ENCODE measurements around the gene ZNF385B.

The ZNF385B gene

DNA sequence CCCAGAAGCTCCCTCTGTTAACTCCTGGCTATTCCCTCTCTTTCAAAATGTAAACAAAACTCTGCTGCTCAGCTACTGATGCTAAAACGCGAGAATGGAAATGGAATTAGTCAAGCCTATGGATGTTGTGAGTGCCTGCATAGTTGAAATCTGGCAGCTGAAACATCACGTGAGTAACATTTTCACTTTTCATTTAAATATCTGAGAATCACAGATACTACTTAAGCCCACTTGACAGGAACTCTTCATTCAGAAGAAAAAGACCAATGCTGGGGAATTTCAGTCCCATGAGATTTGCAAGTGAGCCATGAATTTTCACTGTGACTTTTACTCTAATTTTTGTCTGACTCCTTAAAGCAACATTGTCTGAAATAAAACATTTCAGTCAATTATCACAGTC is 381.5 kb downstream of the ZNF385B start:
- DNase-seq (no peak), ATAC-seq (ENCODE audit: insufficient read depth, low read depth) (no peak)
- Histone ChIP-seq H3K9me3 (ENCODE audit: insufficient read depth, low read length, severe bottlenecking) (no peaks in the 10 kb centered on the region), H4K20me1 (ENCODE audit: insufficient read depth, low read length) (no peaks in the 10 kb centered on the region), H3K79me2 (ENCODE audit: insufficient read depth, low read length) (no peaks in the 10 kb centered on the region), H3K4me3 (ENCODE audit: low read depth in 1 of 2, low read length in 2 of 2) (no peak overlapping the region), H2AFZ (ENCODE audit: low read depth, low read length) (no peak overlapping the region), H3K27ac (ENCODE audit: low read length) (no peak overlapping the region), H3K27me3 (ENCODE audit: insufficient read depth, low read length, poor library complexity) (peaks cover 7% of the 10 kb centered on the region), H3K9ac (ENCODE audit: low read depth, low read length) (no peak overlapping the region), H3K4me1 (ENCODE audit: insufficient read depth, low read length) (no peaks in the 10 kb centered on the region), H3K36me3 (ENCODE audit: insufficient read depth, low read length) (no peaks in the 10 kb centered on the region), H3K4me2 (ENCODE audit: insufficient read depth, low read length) (no peak overlapping the region)
- TF ChIP-seq EZH2 (IDR thresholded peaks at IDR 0.05; ENCODE audit: borderline replicate concordance, low read depth, low read length, severe bottlenecking) (no peak), CTCF (IDR thresholded peaks at IDR 0.05; ENCODE audit: borderline replicate concordance, extremely low read depth, low read length, poor library complexity, severe bottlenecking) (no peak)

- Histone ChIP-seq H3K36me3 (ENCODE audit: insufficient read depth, low read length) (no peaks in the 10 kb centered on the region), H3K9me3 (ENCODE audit: insufficient read depth, low read length, severe bottlenecking) (no peaks in the 10 kb centered on the region), H3K4me2 (ENCODE audit: insufficient read depth, low read length) (no peak overlapping the region), H3K27me3 (ENCODE audit: insufficient read depth, low read length, poor library complexity) (peaks cover 7% of the 10 kb centered on the region), H3K27ac (ENCODE audit: low read length) (no peak overlapping the region), H3K4me1 (ENCODE audit: insufficient read depth, low read length) (no peaks in the 10 kb centered on the region), H3K4me3 (ENCODE audit: low read depth in 1 of 2, low read length in 2 of 2) (no peak overlapping the region), H3K9ac (ENCODE audit: low read depth, low read length) (no peak overlapping the region), H3K79me2 (ENCODE audit: insufficient read depth, low read length) (no peaks in the 10 kb centered on the region), H2AFZ (ENCODE audit: low read depth, low read length) (no peak overlapping the region), H4K20me1 (ENCODE audit: insufficient read depth, low read length) (no peaks in the 10 kb centered on the region)
- ATAC-seq (ENCODE audit: insufficient read depth, low read depth): no peak
- DNase-seq: no peak
- no peak for TF ChIP-seq EZH2 (IDR thresholded peaks at IDR 0.05; ENCODE audit: borderline replicate concordance, low read depth, low read length, severe bottlenecking)
- TF ChIP-seq CTCF (IDR thresholded peaks at IDR 0.05; ENCODE audit: borderline replicate concordance, extremely low read depth, low read length, poor library complexity, severe bottlenecking): no peak
Measured at GRCh38 chr2:179478771-179479170, 382.6 kb downstream of the ZNF385B start.

DNA sequence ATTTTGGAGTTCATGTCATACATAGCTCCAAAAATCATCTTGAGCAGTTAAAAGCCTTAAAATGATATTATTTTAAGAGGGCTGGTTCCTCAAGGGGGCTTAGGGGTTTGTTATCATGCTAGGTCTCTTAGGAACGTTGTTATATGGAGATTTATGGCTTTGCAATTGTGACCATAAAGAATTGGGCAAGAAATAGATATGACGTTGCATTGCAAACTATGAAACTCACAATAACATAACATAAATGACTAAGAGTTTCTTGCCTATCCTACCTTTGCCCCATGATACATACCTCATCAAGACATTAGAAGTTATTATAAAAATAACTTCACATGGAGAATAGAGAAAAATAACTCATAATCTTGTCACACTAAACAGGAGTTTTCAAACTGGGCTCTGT is 390.4 kb downstream of the ZNF385B start:
- Histone ChIP-seq H2AFZ (ENCODE audit: low read depth, low read length) (no peak overlapping the region), H3K36me3 (ENCODE audit: insufficient read depth, low read length) (no peaks in the 10 kb centered on the region), H3K4me1 (ENCODE audit: insufficient read depth, low read length) (no peaks in the 10 kb centered on the region), H3K4me3 (ENCODE audit: low read depth in 1 of 2, low read length in 2 of 2) (no peak overlapping the region), H3K79me2 (ENCODE audit: insufficient read depth, low read length) (no peaks in the 10 kb centered on the region), H3K27me3 (ENCODE audit: insufficient read depth, low read length, poor library complexity) (no peaks in the 10 kb centered on the region), H3K27ac (ENCODE audit: low read length) (no peak overlapping the region), H3K9me3 (ENCODE audit: insufficient read depth, low read length, severe bottlenecking) (no peaks in the 10 kb centered on the region), H4K20me1 (ENCODE audit: insufficient read depth, low read length) (no peaks in the 10 kb centered on the region), H3K4me2 (ENCODE audit: insufficient read depth, low read length) (no peak overlapping the region), H3K9ac (ENCODE audit: low read depth, low read length) (no peak overlapping the region)
- no peak for TF ChIP-seq EZH2 (IDR thresholded peaks at IDR 0.05; ENCODE audit: borderline replicate concordance, low read depth, low read length, severe bottlenecking)
- no peak for TF ChIP-seq CTCF (IDR thresholded peaks at IDR 0.05; ENCODE audit: borderline replicate concordance, extremely low read depth, low read length, poor library complexity, severe bottlenecking)
- no peak for DNase-seq
- ATAC-seq (ENCODE audit: insufficient read depth, low read depth): no peak

- Histone ChIP-seq H2AFZ (ENCODE audit: low read depth, low read length) (no peak overlapping the region), H3K4me3 (ENCODE audit: low read depth in 1 of 2, low read length in 2 of 2) (no peak overlapping the region), H3K4me2 (ENCODE audit: insufficient read depth, low read length) (no peak overlapping the region), H3K9ac (ENCODE audit: low read depth, low read length) (no peak overlapping the region), H3K27ac (ENCODE audit: low read length) (no peak overlapping the region), H3K36me3 (ENCODE audit: insufficient read depth, low read length) (no peaks in the 10 kb centered on the region), H3K9me3 (ENCODE audit: insufficient read depth, low read length, severe bottlenecking) (no peaks in the 10 kb centered on the region), H4K20me1 (ENCODE audit: insufficient read depth, low read length) (no peaks in the 10 kb centered on the region), H3K4me1 (ENCODE audit: insufficient read depth, low read length) (no peaks in the 10 kb centered on the region), H3K27me3 (ENCODE audit: insufficient read depth, low read length, poor library complexity) (no peaks in the 10 kb centered on the region), H3K79me2 (ENCODE audit: insufficient read depth, low read length) (no peaks in the 10 kb centered on the region)
- TF ChIP-seq CTCF (IDR thresholded peaks at IDR 0.05; ENCODE audit: borderline replicate concordance, extremely low read depth, low read length, poor library complexity, severe bottlenecking) (no peak), EZH2 (IDR thresholded peaks at IDR 0.05; ENCODE audit: borderline replicate concordance, low read depth, low read length, severe bottlenecking) (no peak)
- ATAC-seq (ENCODE audit: insufficient read depth, low read depth) (no peak), DNase-seq (no peak)
Measured at GRCh38 chr2:179470089-179470488, 391.3 kb downstream of the ZNF385B start.

Data from DND-41 (cell line).